Measurements from ENCODE around the gene CSRNP3.

CSRNP3 gene

DNA sequence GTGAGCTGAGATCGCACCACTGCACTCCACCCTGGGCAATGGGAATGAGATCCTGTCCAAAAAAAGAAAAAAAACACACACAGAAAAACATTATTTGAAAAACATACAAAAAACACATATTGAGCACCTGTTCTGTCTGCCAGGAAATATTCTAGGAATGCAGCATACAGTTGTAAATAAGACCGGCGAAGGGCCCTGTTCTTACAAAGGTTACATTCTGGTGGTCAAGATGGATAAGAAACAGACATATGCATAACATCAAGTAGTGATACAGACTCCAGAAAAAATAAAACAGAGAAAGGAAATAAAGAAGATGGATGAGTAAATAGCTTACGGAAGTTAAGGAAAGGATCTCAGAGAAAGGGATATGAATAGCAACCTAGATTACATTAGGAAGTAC is 164.8 kb downstream of the CSRNP3 start:
- H3K4me3 Mint-ChIP-seq, result no peak overlapping the region
- H3K9me3 Mint-ChIP-seq, result no peaks in the 10 kb centered on the region
- no peaks in the 10 kb centered on the region for H3K4me1 Mint-ChIP-seq (ENCODE audit: low read depth)
- H3K27ac Mint-ChIP-seq, result no peak overlapping the region
- peaks cover 5% of the 10 kb centered on the region for H3K27me3 Mint-ChIP-seq (ENCODE audit: low read depth)
- H3K36me3 Mint-ChIP-seq (ENCODE audit: low read depth), result no peaks in the 10 kb centered on the region

GRCh38 chr2:165634855-165635254 is 165.4 kb downstream of the CSRNP3 start:
- H3K36me3 Mint-ChIP-seq (ENCODE audit: low read depth), result no peaks in the 10 kb centered on the region
- no peak overlapping the region for H3K27ac Mint-ChIP-seq
- no peaks in the 10 kb centered on the region for H3K4me1 Mint-ChIP-seq (ENCODE audit: low read depth)
- no peak overlapping the region for H3K4me3 Mint-ChIP-seq
- H3K27me3 Mint-ChIP-seq (ENCODE audit: low read depth), result peaks cover 5% of the 10 kb centered on the region
- H3K9me3 Mint-ChIP-seq, result no peaks in the 10 kb centered on the region

GRCh38 chr2:165635532-165635931 is 166.0 kb downstream of the CSRNP3 start:
- H3K36me3 Mint-ChIP-seq (ENCODE audit: low read depth), result no peaks in the 10 kb centered on the region
- H3K9me3 Mint-ChIP-seq, result no peaks in the 10 kb centered on the region
- H3K4me3 Mint-ChIP-seq, result no peak overlapping the region
- H3K27me3 Mint-ChIP-seq (ENCODE audit: low read depth), result peaks cover 2% of the 10 kb centered on the region
- no peaks in the 10 kb centered on the region for H3K4me1 Mint-ChIP-seq (ENCODE audit: low read depth)
- H3K27ac Mint-ChIP-seq, result no peak overlapping the region

DNA sequence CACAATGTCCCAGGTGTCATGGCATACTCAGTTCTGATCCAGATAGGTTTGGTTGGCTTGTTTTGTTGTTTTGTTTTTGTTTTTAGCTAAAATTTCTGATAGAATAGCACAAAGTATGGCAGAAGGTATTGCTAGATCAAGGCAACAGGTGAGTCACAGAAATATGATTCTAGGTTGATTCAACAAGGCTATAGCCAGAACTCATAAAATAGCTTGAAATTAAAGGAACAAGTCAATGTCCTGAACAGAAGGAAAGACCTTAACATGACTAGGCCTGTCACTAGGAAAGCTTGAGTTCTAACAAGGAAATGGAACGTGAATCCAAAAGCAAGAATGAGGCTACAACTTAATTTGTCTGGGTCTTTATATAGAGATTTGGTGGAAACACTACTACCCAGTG is 167.5 kb downstream of the CSRNP3 start:
- Mint-ChIP-seq H3K4me3 (no peak overlapping the region), H3K27me3 (ENCODE audit: low read depth) (no peaks in the 10 kb centered on the region), H3K9me3 (no peaks in the 10 kb centered on the region), H3K36me3 (ENCODE audit: low read depth) (no peaks in the 10 kb centered on the region), H3K27ac (no peak overlapping the region), H3K4me1 (ENCODE audit: low read depth) (no peaks in the 10 kb centered on the region)

GRCh38 chr2:165637396-165637795 is 167.9 kb downstream of the CSRNP3 start:
- Mint-ChIP-seq H3K36me3 (ENCODE audit: low read depth) (no peaks in the 10 kb centered on the region), H3K27ac (no peak overlapping the region), H3K4me3 (no peak overlapping the region), H3K9me3 (no peaks in the 10 kb centered on the region), H3K27me3 (ENCODE audit: low read depth) (no peaks in the 10 kb centered on the region), H3K4me1 (ENCODE audit: low read depth) (no peaks in the 10 kb centered on the region)

GRCh38 chr2:165639504-165639903 is 170.0 kb downstream of the CSRNP3 start:
- Mint-ChIP-seq H3K27me3 (ENCODE audit: low read depth) (no peaks in the 10 kb centered on the region), H3K36me3 (ENCODE audit: low read depth) (no peaks in the 10 kb centered on the region), H3K4me1 (ENCODE audit: low read depth) (no peaks in the 10 kb centered on the region), H3K9me3 (no peaks in the 10 kb centered on the region), H3K4me3 (no peak overlapping the region), H3K27ac (no peak overlapping the region)

GRCh38 chr2:165640247-165640929 is 170.9 kb downstream of the CSRNP3 start:
- H3K27me3 Mint-ChIP-seq (ENCODE audit: low read depth), result no peaks in the 10 kb centered on the region
- H3K36me3 Mint-ChIP-seq (ENCODE audit: low read depth), result no peaks in the 10 kb centered on the region
- no peaks in the 10 kb centered on the region for H3K4me1 Mint-ChIP-seq (ENCODE audit: low read depth)
- no peaks in the 10 kb centered on the region for H3K9me3 Mint-ChIP-seq
- H3K27ac Mint-ChIP-seq, result no peak overlapping the region
- H3K4me3 Mint-ChIP-seq, result no peak overlapping the region

GRCh38 chr2:165645930-165646831 is 176.7 kb downstream of the CSRNP3 start:
- no peak overlapping the region for H3K27ac Mint-ChIP-seq
- no peaks in the 10 kb centered on the region for H3K4me1 Mint-ChIP-seq (ENCODE audit: low read depth)
- no peak overlapping the region for H3K4me3 Mint-ChIP-seq
- H3K9me3 Mint-ChIP-seq, result no peaks in the 10 kb centered on the region
- H3K36me3 Mint-ChIP-seq (ENCODE audit: low read depth), result no peaks in the 10 kb centered on the region
- peaks cover 4% of the 10 kb centered on the region for H3K27me3 Mint-ChIP-seq (ENCODE audit: low read depth)

GRCh38 chr2:165647409-165647808 is 177.9 kb downstream of the CSRNP3 start:
- H3K27ac Mint-ChIP-seq, result no peak overlapping the region
- no peaks in the 10 kb centered on the region for H3K9me3 Mint-ChIP-seq
- H3K27me3 Mint-ChIP-seq (ENCODE audit: low read depth), result peaks cover 4% of the 10 kb centered on the region
- H3K36me3 Mint-ChIP-seq (ENCODE audit: low read depth), result no peaks in the 10 kb centered on the region
- H3K4me1 Mint-ChIP-seq (ENCODE audit: low read depth), result no peaks in the 10 kb centered on the region
- no peak overlapping the region for H3K4me3 Mint-ChIP-seq

- Mint-ChIP-seq H3K36me3 (ENCODE audit: low read depth) (no peaks in the 10 kb centered on the region), H3K9me3 (no peaks in the 10 kb centered on the region), H3K27ac (no peak overlapping the region), H3K27me3 (ENCODE audit: low read depth) (peaks cover 4% of the 10 kb centered on the region), H3K4me1 (ENCODE audit: low read depth) (no peaks in the 10 kb centered on the region), H3K4me3 (no peak overlapping the region)
These were observed 179.3 kb downstream of the CSRNP3 start for GRCh38 chr2:165648801-165649200.

- no peak overlapping the region for H3K27ac Mint-ChIP-seq
- no peaks in the 10 kb centered on the region for H3K36me3 Mint-ChIP-seq (ENCODE audit: low read depth)
- H3K4me3 Mint-ChIP-seq, result no peak overlapping the region
- no peaks in the 10 kb centered on the region for H3K4me1 Mint-ChIP-seq (ENCODE audit: low read depth)
- peaks cover 4% of the 10 kb centered on the region for H3K27me3 Mint-ChIP-seq (ENCODE audit: low read depth)
- H3K9me3 Mint-ChIP-seq, result no peaks in the 10 kb centered on the region
These were observed 181.7 kb downstream of the CSRNP3 start for GRCh38 chr2:165651233-165651632.

DNA sequence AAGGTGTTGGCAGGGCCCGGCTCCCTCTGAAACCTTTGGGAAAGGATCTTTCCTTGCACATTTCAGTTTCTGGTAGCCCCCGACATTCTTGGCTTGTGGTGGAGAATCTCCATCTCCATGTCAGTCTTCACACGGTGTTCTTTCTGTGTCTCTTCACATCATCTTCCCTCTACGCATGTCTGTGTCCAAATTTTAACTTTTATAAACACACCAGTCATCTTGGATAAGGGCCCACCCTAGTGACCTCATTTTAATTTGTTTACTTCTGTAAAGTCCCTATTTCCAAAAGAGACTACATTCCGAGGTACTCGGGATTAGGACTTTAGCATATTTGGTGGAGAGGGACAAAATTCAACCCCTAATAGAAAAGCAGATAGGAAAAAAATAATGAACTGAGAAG is 186.2 kb downstream of the CSRNP3 start:
- Mint-ChIP-seq H3K36me3 (ENCODE audit: low read depth) (no peaks in the 10 kb centered on the region), H3K27ac (no peak overlapping the region), H3K27me3 (ENCODE audit: low read depth) (no peaks in the 10 kb centered on the region), H3K4me3 (no peak overlapping the region), H3K9me3 (no peaks in the 10 kb centered on the region), H3K4me1 (ENCODE audit: low read depth) (no peaks in the 10 kb centered on the region)

DNA sequence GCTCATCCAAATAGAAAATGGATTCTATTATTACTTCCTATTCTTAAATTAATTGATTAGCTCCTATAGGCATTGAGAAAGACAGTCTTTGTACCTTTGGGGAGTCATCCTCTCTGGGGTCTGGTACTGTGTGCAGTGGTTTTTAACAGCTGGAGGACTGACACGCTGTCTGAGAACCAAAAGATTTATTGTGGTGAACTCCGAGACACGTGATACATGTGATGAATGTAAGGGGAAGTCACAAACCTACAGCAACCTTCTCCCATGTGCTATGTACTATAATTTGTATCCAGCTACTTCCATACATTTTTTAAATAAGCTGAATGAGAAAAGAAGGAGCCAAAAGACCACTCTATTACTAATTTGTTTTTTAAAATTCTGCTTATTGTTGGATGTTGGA is 190.9 kb downstream of the CSRNP3 start:
- no peaks in the 10 kb centered on the region for H3K36me3 Mint-ChIP-seq (ENCODE audit: low read depth)
- no peaks in the 10 kb centered on the region for H3K4me1 Mint-ChIP-seq (ENCODE audit: low read depth)
- no peak overlapping the region for H3K4me3 Mint-ChIP-seq
- no peaks in the 10 kb centered on the region for H3K27me3 Mint-ChIP-seq (ENCODE audit: low read depth)
- no peak overlapping the region for H3K27ac Mint-ChIP-seq
- no peaks in the 10 kb centered on the region for H3K9me3 Mint-ChIP-seq

DNA sequence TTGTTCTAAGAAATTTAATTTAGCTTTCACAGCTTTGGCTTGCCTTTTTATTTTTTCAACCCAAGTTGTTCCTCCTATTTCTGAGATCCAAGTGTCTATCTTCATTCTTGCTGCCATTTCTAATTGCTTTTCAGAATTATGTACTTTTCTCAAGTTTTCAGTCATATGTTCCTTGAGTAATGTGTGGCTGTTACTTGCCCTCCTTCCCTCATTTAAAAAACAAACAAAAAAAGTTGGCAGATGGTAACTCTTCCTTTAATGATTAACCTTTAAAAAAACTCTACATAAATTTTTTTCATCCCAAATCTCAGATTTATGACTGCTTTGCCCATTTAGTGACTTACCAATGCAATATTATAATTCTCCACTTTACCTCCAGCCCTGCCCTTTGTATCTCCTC is 193.2 kb downstream of the CSRNP3 start:
- no peaks in the 10 kb centered on the region for H3K4me1 Mint-ChIP-seq (ENCODE audit: low read depth)
- H3K27ac Mint-ChIP-seq, result no peak overlapping the region
- H3K36me3 Mint-ChIP-seq (ENCODE audit: low read depth), result no peaks in the 10 kb centered on the region
- H3K27me3 Mint-ChIP-seq (ENCODE audit: low read depth), result no peaks in the 10 kb centered on the region
- H3K4me3 Mint-ChIP-seq, result no peak overlapping the region
- no peaks in the 10 kb centered on the region for H3K9me3 Mint-ChIP-seq

GRCh38 chr2:165665614-165666013 is 196.1 kb downstream of the CSRNP3 start:
- H3K27me3 Mint-ChIP-seq (ENCODE audit: low read depth), result peaks cover 4% of the 10 kb centered on the region
- H3K9me3 Mint-ChIP-seq, result no peaks in the 10 kb centered on the region
- H3K4me1 Mint-ChIP-seq (ENCODE audit: low read depth), result no peaks in the 10 kb centered on the region
- no peaks in the 10 kb centered on the region for H3K36me3 Mint-ChIP-seq (ENCODE audit: low read depth)
- no peak overlapping the region for H3K4me3 Mint-ChIP-seq
- H3K27ac Mint-ChIP-seq, result no peak overlapping the region

All from T-helper 1 cell treated with Interleukin-12 subunit alpha and Interleukin-12 subunit beta and Interleukin-4 antibody, amounts not matched to agents 30 μg/mL and 1 μg/mL, for 36 hours (primary cell).